A549 (cell line): Measurements from ENCODE around the gene SPC24. TPM values are rescaled to one million over a fixed set of nuclear protein-coding genes. Genes with fewer than 3 reads are reported as not detected.
"Not testable (repeated sequence)": the region's sequence is repeated elsewhere in the genome, so short reads cannot be mapped to it uniquely, and the experiment has no call there.

ENCODE experiments used
- ATAC-seq, 2 experiments: fragments of 200-7000 bp in 1 of 2; fragments of >200 bp in 1 of 2; cut with Nextera tagmentation in 1 of 2; cut with Tn5 transposase in 1 of 2; 3 replicates each; pipeline versions ENCODE4 v1.8.0 to v1.9.1; 2018 to 2020; ENCODE audit warnings: mild to moderate bottlenecking in 1 of 2, moderate library complexity in 1 of 2
- CTCF ChIA-PET: fragments of 300-600 bp; sonication (Branson Sonifier 250); formaldehyde crosslinking; extraction: SDS; loops from one replicate; lab custom pipeline; 2021; ENCODE audit warnings: antibody characterized with exemption, inconsistent platforms; lab: Yijun Ruan, JAX
- POLR2A ChIA-PET: fragments of 350-600 bp; formaldehyde crosslinking; extraction: SDS; loops from one replicate; lab custom pipeline; 2021; ENCODE audit warnings: antibody characterized with exemption, inconsistent platforms; lab: Yijun Ruan, JAX
- DNase-seq, 2 experiments: peaks; one replicate each; pipeline versions ENCODE4 v3.0.0 to v3.0.0-alpha.2; 2011 to 2016; ENCODE audit warnings: low read depth in 1 of 2, low spot score in 1 of 2
- FAIRE-seq: peaks from 2 replicates; lab custom pipeline; 2011; peaks lifted over from hg19 to GRCh38; lab: Jason Lieb, UNC
- H3K27ac ChIP-seq, 2 experiments: fragments of >200 bp; sonication (Bioruptor Twin); formaldehyde crosslinking; 3 replicates each; pipeline ENCODE4 v1.5.1; 2016 to 2017
- H3K4me1 ChIP-seq: fragments of >200 bp; sonication (Bioruptor Twin); formaldehyde crosslinking; 3 replicates; pipeline ENCODE4 v1.6.1; 2016
- H3K4me2 ChIP-seq: fragments of >200 bp; sonication (Bioruptor Twin); formaldehyde crosslinking; 3 replicates; pipeline ENCODE4 v1.6.1; 2016
- H3K4me3 ChIP-seq: fragments of >200 bp; sonication (Bioruptor Twin); formaldehyde crosslinking; 3 replicates; pipeline ENCODE4 v1.5.1; 2016
- H3K9me3 ChIP-seq: fragments of >200 bp; sonication (Bioruptor Twin); formaldehyde crosslinking; 3 replicates; pipeline ENCODE4 v1.6.1; 2016
- BHLHE40 ChIP-seq: IDR thresholded peaks from 2 replicates; pipeline ENCODE4 v1.6.1; 2012; ENCODE audit warnings: low read depth, low read length, inconsistent platforms
- ELK1 ChIP-seq: fragments of 150-350 bp; IDR thresholded peaks from 2 replicates; pipeline ENCODE4 v1.6.1; 2014; ENCODE audit warnings: low read depth, mild to moderate bottlenecking, low read length
- HOXB5 ChIP-seq: fragments of 250-450 bp; sonication (Bioruptor Pico); IDR thresholded peaks from 2 replicates; pipeline ENCODE4 v1.5.0; 2020; ENCODE audit warnings: mild to moderate bottlenecking, moderate library complexity
- KDM1A ChIP-seq: fragments of 200-600 bp; sonication (generic); IDR thresholded peaks from 2 replicates; pipeline ENCODE4 v1.6.1; 2016; ENCODE audit warnings: low read depth, mild to moderate bottlenecking
- KDM5A ChIP-seq: fragments of 200-600 bp; sonication (generic); IDR thresholded peaks from 2 replicates; pipeline ENCODE4 v1.6.1; 2016; ENCODE audit warnings: antibody characterized with exemption, mild to moderate bottlenecking
- MAFK ChIP-seq: fragments of 450-650 bp; IDR thresholded peaks from 2 replicates; pipeline ENCODE4 v1.6.1; 2014; ENCODE audit not compliant: partially characterized antibody
- MAX ChIP-seq: IDR thresholded peaks from 2 replicates; pipeline ENCODE4 v1.6.1; 2012
- PHF8 ChIP-seq: fragments of 200-600 bp; sonication (generic); IDR thresholded peaks from 2 replicates; pipeline ENCODE4 v1.6.1; 2016; ENCODE audit warnings: low read depth, mild to moderate bottlenecking, antibody characterized with exemption, moderate library complexity, borderline replicate concordance
- POLR2A ChIP-seq: IDR thresholded peaks from 2 replicates; pipeline ENCODE4 v1.6.1; 2012; ENCODE audit warnings: mild to moderate bottlenecking, low read length
- POLR2AphosphoS2 ChIP-seq: conservative IDR thresholded peaks from 2 replicates; pipeline ENCODE4 v1.6.1; 2012; ENCODE audit warnings: low read length, improper control_type of control experiment, inconsistent platforms
- RFX5 ChIP-seq: fragments of 450-650 bp; IDR thresholded peaks from 2 replicates; pipeline ENCODE4 v1.7.1; 2014; ENCODE audit warnings: antibody characterized with exemption, mild to moderate bottlenecking, moderate library complexity
- RNF2 ChIP-seq: fragments of 200-600 bp; sonication (generic); IDR thresholded peaks from 2 replicates; pipeline ENCODE4 v1.6.1; 2016; ENCODE audit warnings: low read depth, mild to moderate bottlenecking, antibody characterized with exemption, moderate library complexity, borderline replicate concordance
- TP53 ChIP-seq: fragments of 250-450 bp; sonication (Bioruptor Pico); IDR thresholded peaks from 2 replicates; pipeline ENCODE4 v1.5.0; 2021; ENCODE audit warnings: mild to moderate bottlenecking, moderate library complexity
- WGBS: methylation state at CpG from one replicate; pipeline ENCODE4 v1.1.6; 2017; ENCODE audit errors: missing lambda C conversion rate; 5-methylcytosine and 5-hydroxymethylcytosine counted together
- polyA plus RNA-seq, 4 experiments: library from polyadenylated mRNA; depleted of rRNA in 3 of 4; stranded (reverse); fragments of >200 nt; fragmentation: RNase III in 1 of 4; extraction: RNeasy Plus Mini Kit Qiagen cat#74134 plus additional on column Dnase treatment in 1 of 4; gene quantifications; 2 replicates in 3 of 4; 3 replicates in 1 of 4; pipeline ENCODE4 v1.2.3, GENCODE V29; 2011 to 2017
- TF ChIP-seq, protein P1 (sequence below): fragments of >200 bp; sonication (Bioruptor Twin); formaldehyde crosslinking; IDR thresholded peaks from 3 replicates; pipeline ENCODE4 v1.5.1; 2016
- TF ChIP-seq, protein P2 (sequence below): fragments of 200-600 bp; sonication (generic); IDR thresholded peaks from 2 replicates; pipeline ENCODE4 v1.6.1; 2016; ENCODE audit warnings: antibody characterized with exemption, mild to moderate bottlenecking, moderate library complexity
- TF ChIP-seq, protein P3 (sequence below): fragments of >200 bp; sonication (Bioruptor Twin); formaldehyde crosslinking; IDR thresholded peaks from 2 replicates; pipeline ENCODE4 v1.6.1; 2016

Gene SPC24
- polyA plus RNA-seq, 2 of the 4 experiments (the other 2 are of a cell fraction): 16.5 to 22.2 TPM

- TF ChIP-seq, protein P1, sequence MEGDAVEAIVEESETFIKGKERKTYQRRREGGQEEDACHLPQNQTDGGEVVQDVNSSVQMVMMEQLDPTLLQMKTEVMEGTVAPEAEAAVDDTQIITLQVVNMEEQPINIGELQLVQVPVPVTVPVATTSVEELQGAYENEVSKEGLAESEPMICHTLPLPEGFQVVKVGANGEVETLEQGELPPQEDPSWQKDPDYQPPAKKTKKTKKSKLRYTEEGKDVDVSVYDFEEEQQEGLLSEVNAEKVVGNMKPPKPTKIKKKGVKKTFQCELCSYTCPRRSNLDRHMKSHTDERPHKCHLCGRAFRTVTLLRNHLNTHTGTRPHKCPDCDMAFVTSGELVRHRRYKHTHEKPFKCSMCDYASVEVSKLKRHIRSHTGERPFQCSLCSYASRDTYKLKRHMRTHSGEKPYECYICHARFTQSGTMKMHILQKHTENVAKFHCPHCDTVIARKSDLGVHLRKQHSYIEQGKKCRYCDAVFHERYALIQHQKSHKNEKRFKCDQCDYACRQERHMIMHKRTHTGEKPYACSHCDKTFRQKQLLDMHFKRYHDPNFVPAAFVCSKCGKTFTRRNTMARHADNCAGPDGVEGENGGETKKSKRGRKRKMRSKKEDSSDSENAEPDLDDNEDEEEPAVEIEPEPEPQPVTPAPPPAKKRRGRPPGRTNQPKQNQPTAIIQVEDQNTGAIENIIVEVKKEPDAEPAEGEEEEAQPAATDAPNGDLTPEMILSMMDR: no peak
- peak; percentile 71 for TF ChIP-seq HOXB5 (CRISPR knock-in tag)
- TF ChIP-seq BHLHE40: no peak
- peak; percentile 73; the same call in 1 of the 2 replicates for TF ChIP-seq TP53 (CRISPR knock-in tag)
These were observed 12.9 kb downstream of the SPC24 start (continued) for GRCh38 chr19:11142528-11143171.

GRCh38 chr19:11141937-11142527, 13.6 kb downstream of the SPC24 start:
- whole genome bisulfite sequencing: 10% methylated on average over 2 of the region's 9 CpGs
- no peak for TF ChIP-seq RNF2
- TF ChIP-seq, protein P1: peak; percentile 26; the same call in 1 of the 3 replicates
- TF ChIP-seq, all 56 proteins: peak for 1
- Histone ChIP-seq H3K27ac (peak overlapping the region; percentile 98 to 100), H3K4me3 (no peak overlapping the region; the same call in 2 of the 3 replicates), H3K9me3 (no peaks in the 10 kb centered on the region), H3K4me1 (peaks cover 67% of the 10 kb centered on the region), H3K4me2 (peak overlapping the region; percentile 84)
- POLR2A ChIA-PET: interaction anchor here (0.6 to 2.8 kb wide), 4 partner anchors 11 to 56 kb away, joined by 3 to 8 read pairs (median 4); partner anchors contain the start of gene KANK2
- CTCF ChIA-PET: interaction anchor here (0.6 to 1.8 kb wide), 3 partner anchors 98 to 1651 kb away, joined by 3 to 5 read pairs (median 3); no protein-coding TSS in a partner anchor
- peak; percentile 0; a peak in 1 of 6 replicates for ATAC-seq
- DNase-seq: peak in 1 of 2 experiments; percentile 43
- FAIRE-seq: no peak

- Histone ChIP-seq H3K4me1 (peaks cover 67% of the 10 kb centered on the region), H3K4me2 (no peak overlapping the region), H3K9me3 (no peaks in the 10 kb centered on the region)
- WGBS: 85% methylated on average over 9 of the region's 9 CpGs
- POLR2A ChIA-PET: interaction anchor here (2.8 kb wide), 1 partner anchor 57 kb away, joined by 8 read pairs; the partner anchor contains the start of gene KANK2
- DNase-seq: no peak
- TF ChIP-seq POLR2AphosphoS2 (no peak), ELK1 (no peak), KDM5A (no peak), TP53 (CRISPR knock-in tag) (no peak), MAX (no peak), POLR2A (no peak), KDM1A (no peak), PHF8 (no peak), RFX5 (no peak), MAFK (no peak)
- TF ChIP-seq, protein P2, sequence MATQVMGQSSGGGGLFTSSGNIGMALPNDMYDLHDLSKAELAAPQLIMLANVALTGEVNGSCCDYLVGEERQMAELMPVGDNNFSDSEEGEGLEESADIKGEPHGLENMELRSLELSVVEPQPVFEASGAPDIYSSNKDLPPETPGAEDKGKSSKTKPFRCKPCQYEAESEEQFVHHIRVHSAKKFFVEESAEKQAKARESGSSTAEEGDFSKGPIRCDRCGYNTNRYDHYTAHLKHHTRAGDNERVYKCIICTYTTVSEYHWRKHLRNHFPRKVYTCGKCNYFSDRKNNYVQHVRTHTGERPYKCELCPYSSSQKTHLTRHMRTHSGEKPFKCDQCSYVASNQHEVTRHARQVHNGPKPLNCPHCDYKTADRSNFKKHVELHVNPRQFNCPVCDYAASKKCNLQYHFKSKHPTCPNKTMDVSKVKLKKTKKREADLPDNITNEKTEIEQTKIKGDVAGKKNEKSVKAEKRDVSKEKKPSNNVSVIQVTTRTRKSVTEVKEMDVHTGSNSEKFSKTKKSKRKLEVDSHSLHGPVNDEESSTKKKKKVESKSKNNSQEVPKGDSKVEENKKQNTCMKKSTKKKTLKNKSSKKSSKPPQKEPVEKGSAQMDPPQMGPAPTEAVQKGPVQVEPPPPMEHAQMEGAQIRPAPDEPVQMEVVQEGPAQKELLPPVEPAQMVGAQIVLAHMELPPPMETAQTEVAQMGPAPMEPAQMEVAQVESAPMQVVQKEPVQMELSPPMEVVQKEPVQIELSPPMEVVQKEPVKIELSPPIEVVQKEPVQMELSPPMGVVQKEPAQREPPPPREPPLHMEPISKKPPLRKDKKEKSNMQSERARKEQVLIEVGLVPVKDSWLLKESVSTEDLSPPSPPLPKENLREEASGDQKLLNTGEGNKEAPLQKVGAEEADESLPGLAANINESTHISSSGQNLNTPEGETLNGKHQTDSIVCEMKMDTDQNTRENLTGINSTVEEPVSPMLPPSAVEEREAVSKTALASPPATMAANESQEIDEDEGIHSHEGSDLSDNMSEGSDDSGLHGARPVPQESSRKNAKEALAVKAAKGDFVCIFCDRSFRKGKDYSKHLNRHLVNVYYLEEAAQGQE: no peak
- TF ChIP-seq, protein P3, sequence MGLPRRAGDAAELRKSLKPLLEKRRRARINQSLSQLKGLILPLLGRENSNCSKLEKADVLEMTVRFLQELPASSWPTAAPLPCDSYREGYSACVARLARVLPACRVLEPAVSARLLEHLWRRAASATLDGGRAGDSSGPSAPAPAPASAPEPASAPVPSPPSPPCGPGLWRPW: no peak
- TF ChIP-seq, all 56 proteins: peak for 0
- Histone ChIP-seq H3K4me3 (no peak overlapping the region), H3K27ac (peak overlapping the region; percentile 98 to 100)
- FAIRE-seq: no peak
- no peak for ATAC-seq
- CTCF ChIA-PET: interaction anchor here (0.7 kb wide), 1 partner anchor 1652 kb away, joined by 3 read pairs; no protein-coding TSS in a partner anchor
These were observed 14.7 kb downstream of the SPC24 start for GRCh38 chr19:11140896-11141295.

DNA sequence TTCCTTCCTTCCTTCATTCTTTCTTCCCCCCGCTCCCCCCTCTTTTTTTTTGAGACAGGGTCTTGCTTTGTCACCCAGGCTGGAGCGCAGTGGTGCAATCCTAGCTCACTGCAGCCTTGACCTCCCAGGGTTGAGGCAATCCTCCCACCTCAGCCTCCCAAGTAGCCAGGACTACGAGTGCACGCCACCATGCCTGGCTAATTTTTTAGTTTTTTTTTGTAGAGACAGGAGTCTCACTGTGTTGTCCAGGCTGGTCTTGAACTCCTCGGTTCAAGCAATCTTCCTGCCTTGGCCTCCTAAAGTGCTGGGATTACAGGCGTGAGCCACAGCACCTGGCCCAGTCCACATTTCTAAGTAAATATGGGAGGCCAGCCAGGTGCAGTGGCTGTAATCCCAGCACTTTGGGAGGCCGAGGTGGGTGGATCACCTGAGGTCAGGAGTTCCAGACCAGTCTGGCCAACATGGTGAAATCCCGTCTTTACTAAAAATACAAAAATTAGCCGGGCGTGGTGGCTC, 15.5 kb downstream of the SPC24 start:
- WGBS: 79% methylated on average over 9 of the region's 10 CpGs
- DNase-seq, POLR2A ChIA-PET, FAIRE-seq, H3K4me3 ChIP-seq, H3K9me3 ChIP-seq, ATAC-seq: not testable (repeated sequence)
- CTCF ChIA-PET: interaction anchor here (2.4 to 4.0 kb wide), 4 partner anchors 10 to 105 kb away, joined by 5 to 57 read pairs (median 14); no protein-coding TSS in a partner anchor
- Histone ChIP-seq H3K4me2 (peak overlapping the region; percentile 82), H3K4me1 (peaks cover 67% of the 10 kb centered on the region), H3K27ac (peak overlapping the region; percentile 98 to 100)
